NOMO-1 (cell line): ENCODE data around the gene ICOS.
"Not testable (repeated sequence)": the region's sequence is repeated elsewhere in the genome, so short reads cannot be mapped to it uniquely, and the experiment has no call there.

Experiments used
- DNase-seq, 2 experiments: peaks; one replicate each; lab custom pipeline; 2025; ENCODE audit not compliant: unreplicated experiment in 2 of 2; lab: John Stamatoyannopoulos, UW

ICOS gene

DNA sequence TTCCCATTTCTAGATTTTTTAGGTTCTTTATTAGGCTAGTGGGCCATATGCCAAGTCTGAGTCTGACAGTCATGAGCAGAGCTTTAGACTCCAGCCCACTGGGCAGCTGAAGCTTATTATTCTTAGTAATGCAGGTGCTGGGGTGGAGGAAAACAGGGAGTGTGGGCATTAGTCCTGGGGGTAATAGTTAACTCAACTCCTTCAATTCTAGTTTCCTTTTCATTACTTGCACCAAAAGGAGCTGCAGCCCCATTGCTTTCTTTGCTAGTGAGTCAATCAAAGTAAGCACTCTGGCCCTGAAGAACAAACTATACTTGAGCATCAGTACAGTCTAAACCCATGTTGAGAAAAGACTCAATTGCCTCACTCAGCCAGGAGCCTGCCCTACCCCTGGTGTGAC is 35.5 kb downstream of the ICOS start:
- no peak for DNase-seq

DNA sequence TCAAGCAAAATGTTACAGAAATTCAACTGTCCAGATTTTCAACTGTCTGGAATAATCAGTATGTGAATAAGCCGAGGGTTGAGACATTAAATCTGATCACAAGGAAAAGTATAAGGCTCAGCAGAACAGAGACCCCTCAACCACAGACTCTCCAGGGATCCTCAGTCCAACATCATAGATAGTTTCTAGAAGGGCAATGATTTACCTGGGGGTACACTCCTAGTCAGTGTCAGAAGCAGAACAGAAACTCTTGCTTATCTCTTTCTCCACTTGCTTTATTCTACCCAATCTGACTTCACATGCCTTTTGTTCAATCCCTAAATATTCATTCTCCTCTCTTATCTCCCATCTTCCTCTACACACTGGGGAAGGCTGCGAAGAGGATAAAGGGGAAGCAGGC is 36.4 kb downstream of the ICOS start:
- no peak for DNase-seq

DNA sequence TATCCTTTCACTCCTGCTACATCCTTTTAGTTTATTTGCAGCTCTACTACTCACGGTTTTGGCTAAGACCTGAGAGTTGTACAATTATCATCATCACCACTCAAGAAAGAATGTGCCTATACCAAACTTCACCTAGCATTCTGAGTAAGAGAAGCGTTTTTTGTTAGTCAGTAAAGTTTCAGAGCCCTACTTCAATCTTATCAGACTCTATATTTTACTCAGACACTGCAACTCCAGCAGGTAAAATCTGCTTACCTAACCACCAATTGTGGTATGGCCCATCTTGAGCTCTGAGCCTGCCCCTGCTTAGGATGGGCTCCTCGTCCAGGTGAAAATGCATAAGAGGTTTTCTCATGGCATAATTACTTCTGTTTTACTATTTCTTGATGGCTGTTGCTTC is 37.1 kb downstream of the ICOS start:
- DNase-seq, result no peak

DNA sequence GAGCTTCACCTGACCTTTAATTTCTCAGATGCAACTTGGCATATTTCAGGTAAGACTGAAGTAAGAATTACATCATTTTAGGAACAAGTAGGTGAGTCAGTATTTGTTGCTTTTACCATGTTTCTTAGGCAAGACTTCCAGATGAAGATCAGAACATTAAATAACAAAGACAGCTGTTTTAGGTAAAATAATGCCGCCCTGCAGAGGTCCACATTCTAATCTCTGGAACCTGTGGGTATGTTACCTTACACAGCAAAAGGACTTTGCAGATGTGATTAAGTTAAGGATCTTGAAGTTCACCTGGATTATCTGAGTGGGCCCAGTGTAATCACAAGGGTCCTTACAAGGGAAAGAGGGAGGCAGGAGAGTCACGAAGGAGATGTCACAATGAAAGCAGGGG is 39.3 kb downstream of the ICOS start:
- no peak for DNase-seq

DNA sequence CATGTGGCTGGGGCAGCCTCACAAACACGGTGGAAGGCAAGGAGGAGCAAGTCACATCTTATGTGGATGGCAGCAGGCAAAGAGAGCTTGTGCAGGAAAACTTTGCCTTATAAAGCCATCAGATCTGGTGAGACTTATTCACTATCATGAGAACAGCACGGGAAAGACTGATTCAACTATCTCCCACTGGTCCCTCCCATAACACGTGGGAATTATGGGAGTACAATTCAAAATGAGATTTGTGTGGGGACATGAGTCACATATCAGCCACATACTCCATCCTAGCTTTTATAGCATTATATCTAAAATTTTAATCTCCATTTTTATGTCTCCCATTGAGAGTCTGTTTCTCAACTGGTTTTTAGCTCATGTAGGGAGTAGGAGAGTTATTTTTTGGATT is 45.7 kb downstream of the ICOS start:
- DNase-seq, result no peak

DNA sequence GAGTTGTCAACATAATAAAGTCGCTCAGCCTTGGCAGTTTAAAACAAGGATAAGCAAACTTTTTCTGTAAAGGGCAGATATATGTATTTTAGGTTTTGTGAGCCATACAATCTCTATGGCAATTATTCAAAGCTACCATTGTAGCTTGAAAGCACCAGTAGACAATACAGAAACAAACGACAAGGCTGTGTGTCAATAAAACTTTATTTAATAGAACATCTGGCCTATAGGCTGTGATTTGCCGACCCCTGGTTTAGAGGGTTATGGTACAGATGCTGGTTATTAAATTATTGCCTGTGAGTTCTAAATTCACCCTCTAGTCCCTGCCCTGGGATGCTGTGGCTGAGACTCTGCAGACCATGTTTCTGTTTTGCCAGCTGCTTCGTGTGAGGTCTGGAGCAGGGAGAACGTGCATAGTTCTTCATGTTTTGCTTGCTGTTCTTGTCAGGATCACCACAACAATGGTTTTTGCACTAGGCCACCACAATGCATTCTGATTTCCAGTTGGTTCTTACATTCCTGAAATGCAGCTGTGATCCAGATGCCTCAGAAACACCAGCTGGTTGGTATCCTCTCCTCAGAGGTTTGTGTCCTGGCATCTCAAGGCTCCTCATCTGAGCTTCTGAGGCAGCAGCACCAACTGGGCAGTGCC is 46.6 kb downstream of the ICOS start:
- no peak for DNase-seq

DNA sequence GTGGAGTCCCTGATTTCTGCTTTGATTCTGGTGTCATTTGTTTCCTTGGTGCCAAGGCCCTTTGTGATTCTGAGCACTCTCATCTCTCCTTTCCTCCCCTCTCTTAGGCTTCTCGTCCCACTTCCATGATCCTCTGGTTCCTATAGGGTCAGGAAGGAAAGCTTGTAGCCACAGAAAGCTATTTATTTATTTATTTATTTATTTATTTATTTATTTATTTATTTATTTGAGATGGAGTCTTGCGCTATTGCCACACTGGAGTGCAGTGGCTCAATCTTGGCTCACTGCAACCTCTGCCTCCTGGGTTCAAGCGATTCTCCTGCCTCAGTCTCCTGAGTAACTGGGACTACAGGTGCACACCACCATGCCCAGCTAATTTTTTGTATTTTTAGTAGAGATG is 49.4 kb downstream of the ICOS start:
- DNase-seq, result not testable (repeated sequence)

DNA sequence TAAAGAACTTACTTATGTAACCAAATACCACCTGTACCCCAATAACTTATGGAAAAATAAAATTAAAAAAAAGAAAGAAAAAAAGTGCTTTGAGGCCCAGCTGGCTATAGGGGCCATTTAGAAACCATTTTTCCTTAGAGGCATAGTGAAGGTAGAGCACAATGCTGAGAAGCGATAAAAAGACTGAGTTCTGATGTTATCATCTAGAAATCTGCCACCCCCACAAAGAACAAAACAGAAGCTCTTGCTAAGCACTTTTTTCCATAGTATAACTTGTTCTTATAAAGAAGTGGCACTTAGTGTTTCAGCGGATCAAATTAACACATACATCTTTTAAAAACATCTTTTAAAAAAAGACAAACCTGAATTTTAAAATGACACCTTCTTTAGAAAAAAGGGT is 51.4 kb downstream of the ICOS start:
- DNase-seq, result no peak

DNA sequence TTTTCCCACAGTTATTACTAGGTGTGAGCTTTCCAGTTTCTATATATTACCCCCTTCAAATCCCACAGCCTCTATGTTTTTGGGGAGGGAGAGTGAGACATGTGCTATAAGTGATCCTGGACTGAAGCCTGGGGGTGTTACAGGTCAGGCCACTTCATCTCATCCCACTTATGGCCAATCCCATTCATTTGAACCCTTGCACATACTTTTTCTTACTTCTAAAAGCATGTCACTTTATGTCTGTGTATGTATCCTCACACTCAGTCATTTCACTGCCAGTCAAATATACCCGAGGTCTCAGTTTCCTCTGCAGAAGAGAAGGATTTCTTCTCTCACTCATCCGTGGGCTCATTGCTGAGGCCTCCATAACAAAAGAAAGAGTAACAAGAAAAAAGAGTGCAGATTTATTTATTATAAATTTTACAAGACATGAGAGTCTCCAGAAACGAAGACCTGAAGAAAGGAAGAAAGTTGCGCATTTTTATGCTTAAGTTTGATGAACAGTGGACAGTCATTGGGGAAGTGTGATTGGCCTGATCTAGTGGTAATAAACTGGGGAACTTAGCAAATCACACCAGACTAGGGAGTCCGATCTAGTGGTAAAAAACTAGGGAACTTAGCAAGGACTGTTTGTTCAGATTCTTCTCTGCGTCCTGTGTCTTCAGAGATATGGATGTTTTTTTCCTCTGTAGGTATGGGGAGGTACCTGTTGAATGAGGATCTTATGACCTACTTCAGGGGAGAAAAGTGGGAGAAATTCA is 52.1 kb downstream of the ICOS start:
- no peak for DNase-seq

DNA sequence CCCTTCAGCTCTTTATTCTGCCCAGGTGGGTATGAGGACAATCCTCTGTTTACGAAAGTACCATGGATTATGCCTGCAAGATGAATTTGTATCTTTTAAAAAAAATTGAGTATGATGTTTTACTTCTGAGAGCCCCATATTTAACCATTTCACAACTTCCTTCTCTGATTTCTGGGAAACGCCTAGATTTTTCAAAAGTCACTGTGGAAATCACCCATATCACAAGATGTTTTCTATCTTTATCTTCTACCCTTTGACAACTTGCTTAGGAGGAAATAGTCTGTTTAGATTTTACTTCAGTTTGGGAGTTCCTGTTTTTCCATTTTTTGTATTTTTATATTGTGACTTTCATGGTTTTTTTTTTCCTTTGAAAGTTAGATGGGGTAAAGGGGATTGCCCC is 53.0 kb downstream of the ICOS start:
- DNase-seq, result peak in 1 of 2 experiments; percentile 14

DNA sequence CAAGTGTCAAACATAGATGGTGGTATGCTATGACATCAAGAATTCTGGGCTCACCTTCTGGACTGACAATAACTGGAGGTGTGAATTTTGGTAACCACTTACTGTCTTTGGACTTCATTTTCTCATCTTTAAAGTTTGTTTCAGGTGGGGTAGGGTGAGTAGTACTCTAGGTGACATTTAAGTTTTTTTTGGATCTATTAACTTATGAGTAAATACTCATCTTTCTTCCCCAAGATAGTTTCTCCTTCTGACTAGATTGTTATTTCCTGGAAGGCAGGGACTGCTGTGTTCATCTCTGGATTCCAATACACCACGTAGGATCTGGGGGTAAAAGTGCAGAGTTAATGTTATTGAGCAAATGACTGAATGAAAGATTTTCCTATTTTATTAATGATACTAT is 55.9 kb downstream of the ICOS start:
- DNase-seq, result no peak

DNA sequence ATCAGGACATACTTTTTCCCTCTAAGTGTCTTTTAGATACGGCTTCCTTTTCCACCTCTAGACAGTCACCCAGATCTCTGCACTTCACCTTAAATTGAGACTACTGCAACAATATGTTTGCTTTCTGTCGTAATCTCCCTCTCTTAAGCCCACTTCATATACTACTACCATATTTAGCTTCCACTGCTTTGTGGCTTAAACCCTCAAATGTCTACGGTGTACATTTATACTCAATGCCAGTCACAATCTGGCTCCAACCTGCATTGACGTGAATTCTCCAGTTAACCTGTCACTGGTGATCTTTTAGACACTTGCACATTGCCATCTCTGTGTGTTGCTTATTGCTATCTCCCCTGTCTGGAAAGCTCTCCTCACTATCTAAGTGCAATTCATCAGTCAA is 56.4 kb downstream of the ICOS start:
- DNase-seq, result no peak

DNA sequence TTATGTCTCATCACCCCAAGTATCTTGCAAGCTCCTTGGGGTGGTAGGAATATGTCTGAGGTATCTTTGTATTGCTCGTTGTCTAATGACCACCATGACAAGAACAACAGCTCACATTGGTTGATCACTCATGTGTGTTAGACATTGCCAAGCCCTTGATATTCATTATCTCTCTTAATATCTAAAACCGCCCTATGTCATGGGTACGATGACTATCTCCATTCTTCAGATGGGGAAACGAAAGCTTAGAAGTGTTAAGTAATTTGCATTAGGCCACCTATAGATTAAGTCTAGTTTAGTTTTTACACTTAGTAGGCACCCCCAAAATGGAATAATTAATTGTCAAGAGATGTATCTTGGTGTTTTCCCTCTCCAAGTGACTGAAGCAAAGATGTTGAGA is 57.0 kb downstream of the ICOS start:
- no peak for DNase-seq

DNA sequence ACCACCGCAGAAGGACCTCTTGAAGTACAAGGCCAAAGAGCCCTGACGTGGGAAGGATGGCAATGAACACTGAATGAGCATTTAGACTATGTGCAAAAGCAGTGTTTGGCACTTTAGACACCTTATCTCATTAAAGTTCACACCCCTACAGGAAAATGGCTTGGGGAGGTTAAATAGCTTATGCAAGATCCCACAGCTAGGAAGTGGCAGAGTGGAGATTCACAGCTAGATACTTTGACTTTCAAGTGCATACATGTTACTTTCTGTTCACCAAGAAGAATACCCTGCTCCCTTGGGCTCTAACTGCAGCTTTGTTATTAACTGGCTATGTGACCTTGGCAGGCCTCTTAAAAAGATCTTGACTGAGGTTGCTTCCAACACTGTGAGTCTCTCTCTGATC is 58.2 kb downstream of the ICOS start:
- DNase-seq, result no peak

DNA sequence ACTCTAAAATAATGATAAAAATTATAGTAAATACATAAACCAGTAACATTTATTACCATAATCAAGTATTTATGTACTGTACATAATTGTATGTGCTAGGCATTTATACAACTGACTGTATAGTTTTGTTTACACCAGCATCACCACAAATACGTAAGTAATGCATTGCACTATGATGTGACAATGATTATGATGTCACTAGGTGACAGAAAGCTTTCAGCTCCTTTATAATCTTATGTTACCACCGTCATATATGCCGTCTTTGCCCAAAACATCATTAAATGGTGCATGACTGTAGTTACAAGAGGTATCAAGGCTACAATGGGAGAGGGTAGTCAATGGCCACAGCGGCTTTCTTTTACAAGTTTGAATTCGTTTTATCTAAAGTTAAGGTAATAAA is 60.1 kb downstream of the ICOS start:
- no peak for DNase-seq

DNA sequence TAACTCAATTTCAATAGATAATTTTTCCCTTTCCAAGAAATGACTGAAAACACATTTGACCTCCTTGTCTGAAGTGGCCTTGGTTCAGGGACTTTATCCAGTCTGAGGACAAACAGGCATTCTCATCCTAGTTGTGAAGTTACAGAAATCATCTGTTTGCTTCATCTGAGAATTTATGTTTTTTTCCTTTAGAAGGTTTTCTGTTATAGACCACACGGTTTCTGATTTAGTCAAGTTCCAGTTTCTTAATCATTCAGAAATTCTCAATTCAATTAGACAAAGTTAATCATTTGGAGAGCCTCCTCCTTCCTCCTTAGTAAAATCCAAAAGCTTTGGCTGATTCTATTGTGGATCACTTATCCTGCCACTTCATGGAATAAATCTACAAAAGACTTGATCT is 60.9 kb downstream of the ICOS start:
- DNase-seq, result no peak

DNA sequence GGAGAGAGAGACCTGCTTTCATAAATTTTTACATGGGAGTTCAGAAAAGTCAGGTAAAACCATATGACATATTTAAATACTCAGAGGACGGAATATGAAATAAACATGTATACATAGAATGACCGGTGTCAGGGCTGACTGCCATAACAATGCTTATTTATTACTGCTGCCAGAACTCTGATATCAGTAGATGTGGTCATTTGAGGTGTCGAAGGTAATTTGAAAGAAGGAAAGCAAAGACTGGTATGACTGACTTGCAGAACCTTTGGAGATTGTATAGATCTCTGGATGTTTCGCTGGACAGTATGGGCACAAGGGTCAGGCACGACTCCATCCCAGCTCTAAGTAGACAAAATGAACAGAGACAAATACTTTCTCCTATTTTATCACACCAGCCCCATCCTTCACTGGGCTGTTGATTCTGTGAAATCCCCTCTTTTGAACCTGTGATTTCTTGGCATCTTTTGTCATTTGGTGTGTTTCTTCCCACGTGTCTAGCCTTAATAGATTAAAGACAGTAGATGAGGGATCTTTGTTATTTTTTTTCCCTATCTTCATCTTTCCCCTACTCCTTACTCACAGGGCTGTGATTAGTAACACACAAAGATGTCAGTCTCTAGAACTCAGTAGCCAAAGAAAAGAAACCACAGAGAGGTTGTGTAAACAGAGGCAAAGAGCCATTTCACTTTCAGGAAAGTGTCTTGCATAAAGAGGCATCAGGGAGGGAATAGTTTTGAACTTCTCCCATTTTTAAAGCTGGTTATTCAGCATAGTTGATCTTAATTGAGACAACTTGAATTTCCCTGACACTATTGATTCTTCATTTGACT is 61.6 kb downstream of the ICOS start:
- no peak for DNase-seq

DNA sequence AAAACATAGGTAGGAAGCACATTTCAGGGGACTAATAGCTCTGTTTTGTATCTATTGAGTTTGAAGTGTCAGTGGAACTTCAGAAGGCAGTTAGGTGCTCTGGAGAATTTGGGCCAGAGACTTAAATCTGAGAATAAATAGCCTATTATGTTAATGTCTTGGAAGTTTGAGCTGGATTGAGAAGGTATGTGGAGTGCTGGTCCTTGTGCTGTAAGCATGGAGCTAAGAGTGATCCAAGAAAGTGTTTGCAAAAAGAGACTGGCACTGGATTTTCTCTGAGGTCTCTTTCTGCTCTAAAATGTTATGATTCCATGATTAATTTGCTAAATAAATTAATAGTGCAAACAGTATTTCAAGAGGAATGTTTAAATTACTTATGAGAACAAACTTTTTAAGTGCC is 63.3 kb downstream of the ICOS start:
- no peak for DNase-seq

DNA sequence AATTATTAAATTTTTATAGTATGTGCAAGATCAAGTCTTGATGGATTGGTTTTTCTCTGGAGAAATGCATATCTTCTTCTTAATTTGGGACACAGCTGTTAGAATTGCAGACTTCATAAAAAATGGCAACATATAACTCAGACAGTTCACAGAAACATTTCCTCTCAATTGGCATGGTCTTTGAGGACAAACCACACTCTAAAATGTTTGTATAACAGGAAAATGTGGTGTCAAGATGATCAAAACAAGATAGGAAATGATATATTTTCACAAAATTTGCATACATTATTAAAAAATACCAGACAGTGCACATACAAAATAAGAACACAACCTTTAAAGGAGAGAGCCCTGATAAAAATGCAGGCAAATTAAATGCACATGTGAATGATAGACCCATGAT is 63.9 kb downstream of the ICOS start:
- DNase-seq, result no peak

DNA sequence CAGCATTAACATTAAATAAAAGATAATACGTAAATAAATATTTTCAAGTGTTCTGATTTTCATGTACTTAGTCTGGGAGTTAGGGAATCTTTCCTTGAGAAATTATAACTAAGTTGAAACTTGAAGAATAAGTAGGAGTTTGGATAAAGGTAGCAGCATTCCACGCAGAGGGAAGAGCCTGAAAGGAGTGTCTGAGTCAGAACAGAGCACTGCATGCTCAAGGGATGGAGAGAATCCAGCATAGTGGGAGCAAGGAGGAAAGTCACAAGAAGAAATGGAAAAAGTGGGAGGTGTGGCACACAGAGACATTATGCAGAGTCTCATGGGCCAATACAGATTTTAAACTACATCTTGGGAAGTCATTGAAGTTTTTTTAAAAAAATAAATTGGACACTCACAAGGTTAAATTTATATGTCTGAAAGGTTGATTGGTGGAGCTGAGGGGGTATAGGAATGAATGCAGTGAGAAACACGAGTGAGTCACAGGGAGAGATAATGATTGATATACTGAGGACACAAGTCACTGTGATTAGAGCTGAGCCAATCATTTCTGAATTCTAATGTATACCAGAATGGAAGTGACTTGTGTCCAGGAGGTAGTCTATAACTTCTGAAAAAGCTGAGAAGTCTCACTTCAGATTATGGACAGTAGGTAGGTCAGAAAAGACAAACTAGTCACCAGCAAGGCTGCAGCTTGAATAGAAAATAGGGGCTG is 66.9 kb downstream of the ICOS start:
- DNase-seq, result no peak

DNA sequence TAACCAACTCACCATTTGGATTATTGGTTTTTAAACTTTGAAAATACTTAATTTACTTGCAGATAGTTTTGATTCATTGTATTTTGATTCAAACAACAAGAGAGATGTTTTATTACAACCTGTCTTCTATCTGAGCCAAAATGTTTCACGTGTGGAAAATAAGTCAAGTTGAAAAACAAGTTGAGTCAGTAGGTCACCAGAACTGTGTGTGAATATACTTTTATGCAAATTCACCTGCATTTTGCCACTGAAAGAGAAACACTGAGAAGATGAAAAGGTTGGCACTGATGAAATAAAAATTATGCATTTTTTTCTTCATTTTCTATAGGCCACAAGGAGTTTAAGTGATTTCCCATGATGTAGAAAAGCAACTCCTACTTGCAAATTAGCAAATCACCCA is 68.3 kb downstream of the ICOS start:
- DNase-seq, result no peak
